NB4 (cell line): ENCODE data around the gene AP2A2.

Experiments used
- DNase-seq: peaks from one replicate; pipeline ENCODE4 v3.0.0; 2010; ENCODE audit warnings: low read depth
- H3K4me3 ChIP-seq: one replicate; pipeline ENCODE4 v1.5.1; 2011; ENCODE audit warnings: mild to moderate bottlenecking, low read depth, low read length, moderate library complexity
- CTCF ChIP-seq: IDR thresholded peaks from one replicate; pipeline ENCODE4 v1.5.1; 2012; ENCODE audit warnings: low read depth, low read length
- MAX ChIP-seq: IDR thresholded peaks from 2 replicates; pipeline ENCODE4 v1.6.1; 2011; ENCODE audit warnings: low read depth, low read length
- MYC ChIP-seq: IDR thresholded peaks from 2 replicates; pipeline ENCODE4 v1.6.1; 2011; ENCODE audit warnings: low read depth, low read length
- POLR2A ChIP-seq: IDR thresholded peaks from 2 replicates; pipeline ENCODE4 v1.6.1; 2011; ENCODE audit warnings: mild to moderate bottlenecking; ENCODE audit not compliant: insufficient read length; ENCODE audit errors: extremely low read depth

Gene AP2A2

GRCh38 chr11:921921-922678 lies 3.6 kb upstream of the AP2A2 start:
- DNase-seq = no peak
- no peak overlapping the region for H3K4me3 ChIP-seq
- TF ChIP-seq CTCF = no peak
- TF ChIP-seq MAX = no peak
- TF ChIP-seq MYC = no peak
- no peak for TF ChIP-seq POLR2A

GRCh38 chr11:923691-924405 lies 1.8 kb upstream of the AP2A2 start:
- TF ChIP-seq MYC (no peak), POLR2A (no peak), MAX (no peak), CTCF (no peak)
- no peak for DNase-seq
- no peak overlapping the region for H3K4me3 ChIP-seq

- no peak for DNase-seq
- H3K4me3 ChIP-seq = no peak overlapping the region
- TF ChIP-seq CTCF = no peak
- no peak for TF ChIP-seq MAX
- TF ChIP-seq MYC = no peak
- TF ChIP-seq POLR2A = no peak
These were observed 1.1 kb upstream of the AP2A2 start for GRCh38 chr11:924406-925157.

- DNase-seq = no peak
- no peak overlapping the region for H3K4me3 ChIP-seq
- no peak for TF ChIP-seq POLR2A
- no peak for TF ChIP-seq MYC
- no peak for TF ChIP-seq CTCF
These were observed 543 bp upstream of the AP2A2 start for GRCh38 chr11:925158-925495.

- H3K4me3 ChIP-seq = peak overlapping the region; percentile 63
- DNase-seq = no peak
- TF ChIP-seq MAX (no peak), MYC (no peak), CTCF (no peak), POLR2A (no peak)
These were observed 759 bp downstream of the AP2A2 start for GRCh38 chr11:926341-926916.
